ENCODE measurements around the gene BHLHA15. TPM values are rescaled to one million over a fixed set of nuclear protein-coding genes. Genes with fewer than 3 reads are reported as not detected.

The BHLHA15 gene
- total and polyA plus RNA-seq, 9 of the 15 experiments (the other 6 are each of a cell fraction or from before 2014, with no cell fraction given): 0.22 to 2.0 (median 1.1) TPM; not detected in 4

DNA sequence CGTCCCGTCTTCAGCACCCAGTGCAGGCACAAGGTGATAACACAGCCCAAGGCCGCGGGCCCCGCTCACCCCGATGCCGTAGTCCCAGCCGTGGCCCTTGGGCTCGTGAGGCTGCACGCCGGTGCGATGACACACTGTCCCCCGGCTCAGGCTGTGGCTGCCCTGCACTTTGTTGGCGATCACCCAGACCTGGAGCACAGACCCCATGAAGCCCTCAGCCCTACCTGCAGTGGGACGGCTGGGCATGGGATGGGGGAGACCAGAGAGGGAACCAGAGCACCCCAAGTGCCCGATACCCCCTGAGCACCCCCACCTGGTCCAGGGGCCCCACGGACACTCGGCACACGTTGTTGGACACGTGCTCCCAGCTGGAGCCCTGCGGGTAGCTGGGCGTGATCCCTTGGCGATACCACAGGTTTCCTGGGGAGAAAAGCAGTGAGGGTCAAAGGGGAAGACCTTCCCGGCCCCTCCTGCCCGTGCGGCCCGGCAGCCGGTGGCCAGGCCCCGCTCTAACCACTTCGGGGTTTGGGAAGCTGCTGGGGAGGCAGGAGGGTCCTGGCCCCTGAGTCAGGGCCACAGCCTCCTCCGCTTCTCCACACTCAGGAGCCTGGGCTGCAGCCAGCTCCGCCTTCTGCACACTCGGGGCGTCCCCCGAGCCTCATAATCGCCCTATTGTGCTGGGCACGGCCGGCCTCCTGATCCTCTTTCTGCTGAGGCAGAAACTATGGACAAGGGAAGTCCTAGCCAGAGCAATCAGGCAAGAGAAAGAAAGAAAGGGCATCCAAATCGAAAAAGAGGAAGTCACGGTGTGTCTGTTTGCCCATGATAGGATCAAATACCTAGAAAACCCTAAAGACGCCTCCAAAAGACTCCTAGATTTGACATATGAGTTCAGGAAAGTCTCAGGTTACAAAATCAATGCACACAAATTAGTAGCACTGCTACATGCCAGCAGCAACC, 6.7 kb downstream of the BHLHA15 start (continued):
- TF ChIP-seq GTF2F1 (IDR thresholded peaks at IDR 0.05; ENCODE audit: low read depth, low read length) (no peak), TAF9B (IDR thresholded peaks at IDR 0.05; ENCODE audit: partially characterized antibody) (no peak), SMAD2 (IDR thresholded peaks at IDR 0.05; ENCODE audit: low read depth, low read length) (no peak), ZNF274 (IDR thresholded peaks at IDR 0.05; ENCODE audit: borderline replicate concordance, low read depth, low read length) (no peak), ZEB2 (IDR thresholded peaks at IDR 0.05) (peak; percentile 95), JUNB (CRISPR knock-in tag; conservative IDR thresholded peaks at IDR 0.05) (no peak), ETV1 (tag; conservative IDR thresholded peaks at IDR 0.05; ENCODE audit: low read depth) (no peak), BRCA1 (IDR thresholded peaks at IDR 0.05) (no peak), BRCA1 (CRISPR knock-in tag; IDR thresholded peaks at IDR 0.05) (no peak), ZNF212 (CRISPR knock-in tag; IDR thresholded peaks at IDR 0.05) (no peak), MAFF (IDR thresholded peaks at IDR 0.05; ENCODE audit: low read length) (peak; percentile 16; the same call in 1 of the 2 replicates), CBX5 (IDR thresholded peaks at IDR 0.05; ENCODE audit: borderline replicate concordance, low read depth) (no peak), DNMT1 (IDR thresholded peaks at IDR 0.05) (no peak), GABPA (tag; conservative IDR thresholded peaks at IDR 0.05; ENCODE audit: low read depth) (no peak; the same call in 1 of the 2 replicates), ZKSCAN1 (IDR thresholded peaks at IDR 0.05; ENCODE audit: low read depth, low read length) (no peak), HNRNPH1 (optimal IDR thresholded peaks at IDR 0.05; ENCODE audit: low read depth, low read length) (no peak), RAD51 (IDR thresholded peaks at IDR 0.05; ENCODE audit: borderline replicate concordance, low read depth) (no peak), COPS2 (conservative IDR thresholded peaks at IDR 0.05) (no peak), CEBPG (CRISPR knock-in tag; IDR thresholded peaks at IDR 0.05) (no peak; the same call in 1 of the 2 replicates), CEBPG (tag; conservative IDR thresholded peaks at IDR 0.05 in 1 of 2, IDR thresholded peaks at IDR 0.05 in 1 of 2) (no peak), MAFG (tag; conservative IDR thresholded peaks at IDR 0.05) (no peak)
- TF ChIP-seq, protein P1, sequence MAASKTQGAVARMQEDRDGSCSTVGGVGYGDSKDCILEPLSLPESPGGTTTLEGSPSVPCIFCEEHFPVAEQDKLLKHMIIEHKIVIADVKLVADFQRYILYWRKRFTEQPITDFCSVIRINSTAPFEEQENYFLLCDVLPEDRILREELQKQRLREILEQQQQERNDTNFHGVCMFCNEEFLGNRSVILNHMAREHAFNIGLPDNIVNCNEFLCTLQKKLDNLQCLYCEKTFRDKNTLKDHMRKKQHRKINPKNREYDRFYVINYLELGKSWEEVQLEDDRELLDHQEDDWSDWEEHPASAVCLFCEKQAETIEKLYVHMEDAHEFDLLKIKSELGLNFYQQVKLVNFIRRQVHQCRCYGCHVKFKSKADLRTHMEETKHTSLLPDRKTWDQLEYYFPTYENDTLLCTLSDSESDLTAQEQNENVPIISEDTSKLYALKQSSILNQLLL (CRISPR knock-in tag; IDR thresholded peaks at IDR 0.05; ENCODE audit: borderline replicate concordance): no peak
- TF ChIP-seq, protein P2, sequence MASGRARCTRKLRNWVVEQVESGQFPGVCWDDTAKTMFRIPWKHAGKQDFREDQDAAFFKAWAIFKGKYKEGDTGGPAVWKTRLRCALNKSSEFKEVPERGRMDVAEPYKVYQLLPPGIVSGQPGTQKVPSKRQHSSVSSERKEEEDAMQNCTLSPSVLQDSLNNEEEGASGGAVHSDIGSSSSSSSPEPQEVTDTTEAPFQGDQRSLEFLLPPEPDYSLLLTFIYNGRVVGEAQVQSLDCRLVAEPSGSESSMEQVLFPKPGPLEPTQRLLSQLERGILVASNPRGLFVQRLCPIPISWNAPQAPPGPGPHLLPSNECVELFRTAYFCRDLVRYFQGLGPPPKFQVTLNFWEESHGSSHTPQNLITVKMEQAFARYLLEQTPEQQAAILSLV (tag; IDR thresholded peaks at IDR 0.05): no peak
- TF ChIP-seq, protein P3, sequence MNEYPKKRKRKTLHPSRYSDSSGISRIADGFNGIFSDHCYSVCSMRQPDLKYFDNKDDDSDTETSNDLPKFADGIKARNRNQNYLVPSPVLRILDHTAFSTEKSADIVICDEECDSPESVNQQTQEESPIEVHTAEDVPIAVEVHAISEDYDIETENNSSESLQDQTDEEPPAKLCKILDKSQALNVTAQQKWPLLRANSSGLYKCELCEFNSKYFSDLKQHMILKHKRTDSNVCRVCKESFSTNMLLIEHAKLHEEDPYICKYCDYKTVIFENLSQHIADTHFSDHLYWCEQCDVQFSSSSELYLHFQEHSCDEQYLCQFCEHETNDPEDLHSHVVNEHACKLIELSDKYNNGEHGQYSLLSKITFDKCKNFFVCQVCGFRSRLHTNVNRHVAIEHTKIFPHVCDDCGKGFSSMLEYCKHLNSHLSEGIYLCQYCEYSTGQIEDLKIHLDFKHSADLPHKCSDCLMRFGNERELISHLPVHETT (CRISPR knock-in tag; conservative IDR thresholded peaks at IDR 0.05 in 1 of 2, IDR thresholded peaks at IDR 0.05 in 1 of 2): no peak
- TF ChIP-seq, protein P4, sequence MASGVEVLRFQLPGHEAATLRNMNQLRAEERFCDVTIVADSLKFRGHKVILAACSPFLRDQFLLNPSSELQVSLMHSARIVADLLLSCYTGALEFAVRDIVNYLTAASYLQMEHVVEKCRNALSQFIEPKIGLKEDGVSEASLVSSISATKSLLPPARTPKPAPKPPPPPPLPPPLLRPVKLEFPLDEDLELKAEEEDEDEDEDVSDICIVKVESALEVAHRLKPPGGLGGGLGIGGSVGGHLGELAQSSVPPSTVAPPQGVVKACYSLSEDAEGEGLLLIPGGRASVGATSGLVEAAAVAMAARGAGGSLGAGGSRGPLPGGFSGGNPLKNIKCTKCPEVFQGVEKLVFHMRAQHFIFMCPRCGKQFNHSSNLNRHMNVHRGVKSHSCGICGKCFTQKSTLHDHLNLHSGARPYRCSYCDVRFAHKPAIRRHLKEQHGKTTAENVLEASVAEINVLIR (CRISPR knock-in tag; IDR thresholded peaks at IDR 0.05): no peak

All from K562 (cell line).